IPS-18c (cell line): Measurements from ENCODE around the gene GDA.
"Not testable (repeated sequence)": the region's sequence is repeated elsewhere in the genome, so short reads cannot be mapped to it uniquely, and the experiment has no call there.

Experiments
- H3K4me3 ChIP-seq: 2 replicates; pipeline ENCODE4 v1.7.0; 2013; ENCODE audit warnings: low read depth, mild to moderate bottlenecking, low read length, moderate library complexity; ENCODE audit not compliant: insufficient read depth
- H3K9me3 ChIP-seq: one replicate; pipeline ENCODE4 v1.6.1; 2013; ENCODE audit warnings: mild to moderate bottlenecking, low read length, moderate library complexity; ENCODE audit not compliant: control insufficient read depth, insufficient read depth

Gene GDA

GRCh38 chr9:72247549-72247948 lies 98.3 kb downstream of the GDA start:
- Histone ChIP-seq H3K9me3 (no peaks in the 10 kb centered on the region), H3K4me3 (no peak overlapping the region)

GRCh38 chr9:72251589-72251988 lies 102.3 kb downstream of the GDA start:
- no peak overlapping the region for H3K4me3 ChIP-seq
- no peaks in the 10 kb centered on the region for H3K9me3 ChIP-seq

- no peak overlapping the region for H3K4me3 ChIP-seq
Observed at GRCh38 chr9:72254901-72255545, 105.8 kb downstream of the GDA start.

GRCh38 chr9:72255569-72255968 lies 106.3 kb downstream of the GDA start:
- H3K4me3 ChIP-seq: no peak overlapping the region
- no peaks in the 10 kb centered on the region for H3K9me3 ChIP-seq

More at GRCh38 chr9:72254901-72255545, 105.8 kb downstream of the GDA start:
- no peaks in the 10 kb centered on the region for H3K9me3 ChIP-seq

- Histone ChIP-seq H3K9me3 (no peaks in the 10 kb centered on the region), H3K4me3 (no peak overlapping the region)
Observed at GRCh38 chr9:72256931-72257330, 107.7 kb downstream of the GDA start.

GRCh38 chr9:72257814-72258213 lies 108.6 kb downstream of the GDA start:
- H3K4me3 ChIP-seq: no peak overlapping the region
- no peaks in the 10 kb centered on the region for H3K9me3 ChIP-seq

- no peak overlapping the region for H3K4me3 ChIP-seq
- H3K9me3 ChIP-seq: no peaks in the 10 kb centered on the region
Observed at GRCh38 chr9:72262063-72262462, 112.8 kb downstream of the GDA start.

- Histone ChIP-seq H3K4me3 (no peak overlapping the region), H3K9me3 (no peaks in the 10 kb centered on the region)
Observed at GRCh38 chr9:72263572-72263971, 114.3 kb downstream of the GDA start.

- Histone ChIP-seq H3K4me3 (no peak overlapping the region), H3K9me3 (no peaks in the 10 kb centered on the region)
Observed at GRCh38 chr9:72268961-72269360, 119.7 kb downstream of the GDA start.

GRCh38 chr9:72270359-72270758 lies 121.1 kb downstream of the GDA start:
- not testable (repeated sequence) for H3K9me3 ChIP-seq, H3K4me3 ChIP-seq

GRCh38 chr9:72271613-72272478 lies 122.6 kb downstream of the GDA start:
- H3K9me3 ChIP-seq: peaks cover 2% of the 10 kb centered on the region
- no peak overlapping the region for H3K4me3 ChIP-seq

- peaks cover 2% of the 10 kb centered on the region for H3K9me3 ChIP-seq
- no peak overlapping the region for H3K4me3 ChIP-seq
Observed at GRCh38 chr9:72274441-72274840, 125.2 kb downstream of the GDA start.

- Histone ChIP-seq H3K4me3 (no peak overlapping the region), H3K9me3 (peaks cover 2% of the 10 kb centered on the region)
Observed at GRCh38 chr9:72274916-72275315, 125.7 kb downstream of the GDA start.

- no peak overlapping the region for H3K4me3 ChIP-seq
- peaks cover 2% of the 10 kb centered on the region for H3K9me3 ChIP-seq
Observed at GRCh38 chr9:72276429-72276828, 127.2 kb downstream of the GDA start.

- H3K4me3 ChIP-seq: no peak overlapping the region
- H3K9me3 ChIP-seq: peaks cover 4% of the 10 kb centered on the region
Observed at GRCh38 chr9:72278959-72279358, 129.7 kb downstream of the GDA start.

- Histone ChIP-seq H3K9me3 (peaks cover 2% of the 10 kb centered on the region), H3K4me3 (no peak overlapping the region)
Observed at GRCh38 chr9:72280913-72281500, 131.8 kb downstream of the GDA start.

- H3K4me3 ChIP-seq: no peak overlapping the region
- peaks cover 2% of the 10 kb centered on the region for H3K9me3 ChIP-seq
Observed at GRCh38 chr9:72289401-72289800, 140.2 kb downstream of the GDA start.

GRCh38 chr9:72290311-72290710 lies 141.1 kb downstream of the GDA start:
- Histone ChIP-seq H3K9me3 (peaks cover 2% of the 10 kb centered on the region), H3K4me3 (no peak overlapping the region)
